ENCODE data around the gene PRDX5.

PRDX5 gene

DNA sequence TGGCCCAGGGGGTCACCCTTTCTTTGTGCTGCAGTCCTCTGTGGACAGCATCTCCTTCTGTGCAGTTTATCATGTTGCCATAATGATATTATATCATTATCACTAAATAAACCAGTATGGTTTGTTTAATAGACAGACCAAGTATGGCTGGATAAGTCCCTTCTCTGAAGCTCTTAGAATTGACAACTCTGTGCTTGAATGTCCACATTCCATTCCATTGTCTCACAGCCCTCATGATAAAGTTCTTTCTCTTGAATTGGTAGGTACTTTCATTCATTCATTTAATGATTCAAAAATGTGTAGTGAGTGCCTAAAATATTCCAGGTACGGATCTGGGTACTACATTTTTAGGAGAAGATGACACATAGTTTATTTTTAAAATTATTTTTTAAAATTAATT is 48.8 kb downstream of the PRDX5 start:
- no peak for DNase-seq

DNA sequence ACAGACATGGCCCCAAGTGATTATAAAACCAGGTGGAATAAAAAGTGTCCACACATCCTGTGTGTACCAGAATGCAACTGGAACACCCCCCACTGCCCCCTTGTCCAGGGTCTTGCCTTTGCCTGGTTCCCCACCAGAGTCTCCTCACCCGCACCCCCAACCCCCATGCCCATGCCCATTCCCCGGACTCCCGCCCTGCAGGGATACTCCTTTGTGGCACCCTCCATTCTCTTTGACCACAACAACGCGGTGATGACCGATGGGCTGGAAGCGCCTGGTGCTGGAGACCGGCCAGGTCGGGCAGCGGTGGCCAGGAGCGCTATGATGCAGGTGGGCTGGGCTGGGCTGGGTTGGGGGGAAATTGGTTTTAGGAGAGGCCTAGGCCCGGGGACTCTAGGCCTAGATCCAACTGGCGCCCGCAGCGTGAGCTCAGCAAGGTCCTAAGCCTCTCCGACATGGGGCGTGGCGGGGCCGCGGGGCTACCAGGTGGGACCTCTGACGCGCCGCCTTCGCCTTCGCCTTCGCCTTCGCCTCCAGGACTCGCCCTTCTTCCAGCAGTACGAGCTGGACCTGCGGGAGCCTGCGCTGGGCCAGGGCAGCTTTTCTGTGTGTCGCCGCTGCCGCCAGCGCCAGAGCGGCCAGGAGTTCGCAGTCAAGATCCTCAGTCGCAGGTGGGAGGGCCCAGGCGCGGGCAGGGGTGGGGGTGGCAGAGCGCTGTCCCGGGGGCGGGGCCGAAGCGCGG is 50.2 kb downstream of the PRDX5 start:
- no peak for DNase-seq

DNA sequence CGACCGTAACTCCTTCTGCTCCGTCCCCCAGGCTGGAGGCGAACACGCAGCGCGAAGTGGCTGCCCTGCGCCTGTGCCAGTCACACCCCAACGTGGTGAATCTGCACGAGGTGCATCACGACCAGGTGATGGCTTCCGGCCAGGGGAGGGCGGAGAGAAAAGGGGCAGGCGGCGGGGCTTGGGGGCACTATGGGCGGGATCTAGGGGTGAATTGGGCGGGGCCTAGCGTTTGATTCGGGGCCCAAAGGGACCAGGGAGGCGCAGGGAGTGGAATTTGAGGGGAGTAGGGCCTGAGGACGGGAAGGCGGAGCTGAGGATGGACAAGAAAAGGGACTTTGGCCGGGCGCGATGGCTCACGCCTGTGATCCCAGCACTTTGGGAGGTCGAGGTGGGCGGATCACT is 50.8 kb downstream of the PRDX5 start:
- no peak for DNase-seq

DNA sequence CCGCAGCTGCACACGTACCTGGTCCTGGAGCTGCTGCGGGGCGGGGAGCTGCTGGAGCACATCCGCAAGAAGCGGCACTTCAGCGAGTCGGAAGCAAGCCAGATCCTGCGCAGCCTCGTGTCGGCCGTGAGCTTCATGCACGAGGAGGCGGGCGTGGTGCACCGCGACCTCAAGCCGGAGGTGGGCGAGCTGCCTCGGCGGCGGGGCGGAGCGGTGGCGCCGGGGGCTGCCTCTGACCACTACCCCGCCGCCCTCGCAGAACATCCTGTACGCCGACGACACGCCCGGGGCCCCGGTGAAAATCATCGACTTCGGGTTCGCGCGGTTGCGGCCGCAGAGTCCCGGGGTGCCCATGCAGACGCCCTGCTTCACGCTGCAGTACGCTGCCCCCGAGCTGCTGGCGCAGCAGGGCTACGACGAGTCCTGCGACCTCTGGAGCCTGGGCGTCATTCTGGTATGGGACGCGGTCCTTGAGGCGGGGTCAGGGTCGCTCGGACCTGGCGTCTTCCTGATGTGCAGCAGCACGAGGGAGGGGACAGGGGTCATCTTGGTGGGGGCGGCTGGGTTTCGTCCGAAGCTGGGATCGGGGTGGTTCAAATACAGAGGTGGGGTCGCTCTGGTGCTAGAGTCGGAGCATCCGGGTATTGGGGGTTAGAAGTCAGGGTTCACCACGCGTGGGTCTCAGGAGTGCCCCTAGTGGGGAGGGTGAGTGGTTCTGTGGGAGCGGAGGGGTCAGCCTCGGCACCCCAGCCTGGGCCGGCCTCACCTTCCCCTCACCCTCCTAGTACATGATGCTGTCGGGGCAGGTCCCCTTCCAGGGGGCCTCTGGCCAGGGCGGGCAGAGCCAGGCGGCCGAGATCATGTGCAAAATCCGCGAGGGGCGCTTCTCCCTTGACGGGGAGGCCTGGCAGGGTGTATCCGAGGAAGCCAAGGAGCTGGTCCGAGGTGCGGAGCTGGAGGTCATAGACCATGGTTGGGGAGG is 51.8 kb downstream of the PRDX5 start:
- no peak for DNase-seq

DNA sequence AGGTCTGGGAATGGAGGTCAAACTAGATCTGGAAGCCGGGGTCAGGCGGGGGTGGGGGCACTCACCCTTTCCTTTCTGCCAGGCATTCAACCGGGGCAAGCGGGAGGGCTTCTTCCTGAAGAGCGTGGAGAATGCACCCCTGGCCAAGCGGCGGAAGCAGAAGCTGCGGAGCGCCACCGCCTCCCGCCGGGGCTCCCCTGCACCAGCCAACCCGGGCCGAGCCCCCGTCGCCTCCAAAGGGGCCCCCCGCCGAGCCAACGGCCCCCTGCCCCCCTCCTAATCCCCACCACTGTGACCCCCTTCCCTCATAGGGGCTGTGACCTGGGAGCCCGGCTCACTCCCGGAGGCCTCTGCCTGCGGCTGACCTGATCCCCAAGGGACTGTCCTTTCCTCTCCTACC is 53.3 kb downstream of the PRDX5 start:
- no peak for DNase-seq
